Measurements from ENCODE around the gene UMODL1.

UMODL1 gene, protein sequence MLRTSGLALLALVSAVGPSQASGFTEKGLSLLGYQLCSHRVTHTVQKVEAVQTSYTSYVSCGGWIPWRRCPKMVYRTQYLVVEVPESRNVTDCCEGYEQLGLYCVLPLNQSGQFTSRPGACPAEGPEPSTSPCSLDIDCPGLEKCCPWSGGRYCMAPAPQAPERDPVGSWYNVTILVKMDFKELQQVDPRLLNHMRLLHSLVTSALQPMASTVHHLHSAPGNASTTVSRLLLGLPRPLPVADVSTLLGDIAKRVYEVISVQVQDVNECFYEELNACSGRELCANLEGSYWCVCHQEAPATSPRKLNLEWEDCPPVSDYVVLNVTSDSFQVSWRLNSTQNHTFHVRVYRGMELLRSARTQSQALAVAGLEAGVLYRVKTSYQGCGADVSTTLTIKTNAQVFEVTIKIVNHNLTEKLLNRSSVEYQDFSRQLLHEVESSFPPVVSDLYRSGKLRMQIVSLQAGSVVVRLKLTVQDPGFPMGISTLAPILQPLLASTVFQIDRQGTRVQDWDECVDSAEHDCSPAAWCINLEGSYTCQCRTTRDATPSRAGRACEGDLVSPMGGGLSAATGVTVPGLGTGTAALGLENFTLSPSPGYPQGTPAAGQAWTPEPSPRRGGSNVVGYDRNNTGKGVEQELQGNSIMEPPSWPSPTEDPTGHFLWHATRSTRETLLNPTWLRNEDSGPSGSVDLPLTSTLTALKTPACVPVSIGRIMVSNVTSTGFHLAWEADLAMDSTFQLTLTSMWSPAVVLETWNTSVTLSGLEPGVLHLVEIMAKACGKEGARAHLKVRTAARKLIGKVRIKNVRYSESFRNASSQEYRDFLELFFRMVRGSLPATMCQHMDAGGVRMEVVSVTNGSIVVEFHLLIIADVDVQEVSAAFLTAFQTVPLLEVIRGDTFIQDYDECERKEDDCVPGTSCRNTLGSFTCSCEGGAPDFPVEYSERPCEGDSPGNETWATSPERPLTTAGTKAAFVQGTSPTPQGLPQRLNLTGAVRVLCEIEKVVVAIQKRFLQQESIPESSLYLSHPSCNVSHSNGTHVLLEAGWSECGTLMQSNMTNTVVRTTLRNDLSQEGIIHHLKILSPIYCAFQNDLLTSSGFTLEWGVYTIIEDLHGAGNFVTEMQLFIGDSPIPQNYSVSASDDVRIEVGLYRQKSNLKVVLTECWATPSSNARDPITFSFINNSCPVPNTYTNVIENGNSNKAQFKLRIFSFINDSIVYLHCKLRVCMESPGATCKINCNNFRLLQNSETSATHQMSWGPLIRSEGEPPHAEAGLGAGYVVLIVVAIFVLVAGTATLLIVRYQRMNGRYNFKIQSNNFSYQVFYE

DNA sequence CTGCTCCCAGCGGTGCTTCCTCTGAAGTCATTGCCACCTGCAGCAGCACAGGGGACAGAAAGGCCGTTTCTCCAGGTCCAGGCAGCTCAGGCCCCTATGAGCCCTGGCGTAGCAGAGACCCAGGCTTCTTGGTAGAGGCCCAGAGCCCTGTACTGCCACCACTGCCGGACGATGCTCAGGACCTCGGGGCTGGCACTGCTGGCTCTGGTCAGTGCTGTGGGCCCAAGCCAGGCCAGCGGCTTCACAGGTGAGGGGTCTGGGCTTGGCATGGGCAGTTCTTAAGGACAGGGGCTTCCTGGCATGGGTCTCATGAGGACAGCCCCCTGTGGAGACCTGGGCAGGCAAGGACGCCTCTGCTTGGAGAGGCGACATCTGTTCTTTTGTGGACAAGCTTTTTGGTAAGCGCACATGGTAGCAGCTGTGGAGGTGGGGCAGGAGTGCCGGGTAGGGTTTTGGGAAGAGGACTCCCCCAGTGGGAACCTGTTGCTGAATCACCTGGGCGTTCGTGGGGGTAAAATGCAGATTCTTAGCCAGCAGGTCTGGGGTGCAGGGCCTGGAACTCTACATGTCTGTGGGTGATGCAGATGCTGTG lies at the start of gene UMODL1:
Gene UMODL1, plus strand, starts transcription at position 172 of the 592 bp plus-strand sequence. Its CDS starts 0 bp downstream, at position 172.
- in situ Hi-C loops (cut with MboI; ENCODE audit: low sequenced_read_pairs), result no loop called here

DNA sequence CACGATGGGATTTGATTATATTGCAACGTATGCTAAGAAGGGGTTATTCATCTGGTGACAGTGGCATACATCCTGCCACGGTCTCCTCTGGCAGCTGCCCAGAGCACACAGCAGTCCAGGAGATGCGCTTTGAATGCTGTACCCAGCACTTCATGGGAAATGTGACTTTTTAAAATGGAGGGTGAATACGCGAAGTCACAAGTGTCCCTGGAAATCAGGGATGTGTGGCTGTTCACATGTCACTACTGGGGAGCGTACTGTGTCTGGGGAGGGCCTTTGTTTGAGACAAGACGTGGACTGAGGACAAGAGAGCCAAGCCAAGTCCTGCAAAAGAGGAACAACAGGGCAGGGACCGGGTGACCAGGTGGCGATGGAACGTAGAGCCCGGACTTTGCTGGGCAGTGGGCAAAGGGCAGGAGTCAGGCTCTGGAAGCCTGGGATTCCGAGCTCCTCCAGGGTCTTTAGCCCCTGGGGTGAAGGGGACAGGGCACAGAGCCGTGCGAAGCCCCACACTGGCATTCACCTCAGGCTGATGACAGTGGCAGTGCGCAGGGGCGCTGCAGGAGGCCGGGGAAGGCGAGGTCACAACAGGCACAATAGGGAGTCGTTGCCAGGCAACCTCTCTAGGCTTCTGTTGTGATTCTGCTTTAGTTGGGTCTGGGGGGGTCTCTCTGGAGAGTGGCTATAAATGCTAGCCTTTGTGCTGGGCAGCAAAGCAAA lies 49.6 kb upstream of the UMODL1 start:
- in situ Hi-C loops (cut with MboI; ENCODE audit: low sequenced_read_pairs), result no loop called here

DNA sequence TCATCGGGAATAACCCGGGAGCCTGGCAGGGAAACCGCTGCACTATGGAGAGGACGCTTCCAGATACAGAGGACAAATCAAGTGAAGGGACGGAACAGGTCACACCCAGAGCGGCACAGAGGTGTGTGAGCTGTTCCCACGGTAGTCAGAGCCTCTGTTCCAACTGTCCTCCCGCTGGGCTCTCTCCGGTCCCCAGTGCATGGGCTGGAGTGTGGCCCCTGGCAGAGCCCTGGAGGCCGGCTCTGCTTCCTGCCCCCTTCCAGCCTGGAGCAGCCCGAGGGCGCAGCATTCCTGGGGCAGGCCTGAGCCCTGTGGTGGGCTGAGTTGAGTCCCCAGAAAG lies 49.1 kb upstream of the UMODL1 start:
- in situ Hi-C loops (cut with MboI; ENCODE audit: low sequenced_read_pairs), result no loop called here

DNA sequence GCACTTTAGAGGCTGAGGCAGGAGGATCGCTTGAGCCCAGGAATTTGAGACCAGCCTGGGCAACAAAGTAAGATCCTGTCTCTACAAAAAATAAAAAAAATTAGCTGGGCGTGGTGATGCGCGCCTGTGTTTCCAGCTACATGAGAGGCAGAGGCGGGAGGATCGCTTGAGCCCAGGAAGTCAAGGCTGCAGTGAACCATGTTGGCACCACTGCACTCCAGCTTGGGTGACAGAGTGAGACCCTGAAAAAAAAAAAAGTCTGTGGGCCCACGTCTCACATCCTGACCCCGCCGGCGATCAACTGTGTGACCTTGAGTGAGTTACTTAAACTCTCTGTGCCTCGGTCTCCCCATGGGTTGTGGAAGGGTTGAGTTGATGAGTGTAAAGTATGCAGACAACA lies 48.2 kb upstream of the UMODL1 start:
- in situ Hi-C loops (cut with MboI; ENCODE audit: low sequenced_read_pairs), result no loop called here

DNA sequence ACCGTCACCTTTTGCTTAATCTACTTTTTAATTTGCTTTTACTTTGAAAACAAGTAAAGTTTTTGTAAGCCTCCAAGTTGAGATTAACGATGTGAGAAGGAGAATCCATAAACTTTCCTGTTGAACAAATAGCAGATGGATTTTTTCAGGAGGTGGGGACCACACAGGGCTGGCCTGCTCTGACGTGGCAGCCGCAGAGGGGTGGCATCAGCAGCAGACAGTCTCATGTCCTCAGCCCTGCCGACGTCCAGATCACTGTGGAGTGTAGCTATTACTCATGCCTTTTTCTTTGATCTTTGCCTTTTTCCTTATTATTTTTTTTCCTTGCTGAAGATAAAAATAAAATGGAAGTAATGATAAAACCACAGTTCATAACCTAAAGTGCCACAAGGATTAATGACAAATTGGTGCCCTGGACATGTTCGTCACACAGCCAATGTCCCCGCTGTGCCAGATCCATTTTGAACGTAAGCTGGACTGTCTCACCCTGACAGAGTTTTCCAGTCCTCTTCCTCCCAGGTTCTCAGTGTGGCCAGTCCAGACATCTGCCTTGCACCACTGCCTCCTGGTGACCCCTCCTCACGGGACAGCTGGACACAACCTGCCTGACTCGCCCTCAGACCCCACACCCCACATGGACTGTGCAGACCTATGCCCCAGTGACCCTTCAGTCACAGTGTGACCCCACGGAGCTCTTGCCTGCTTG lies 45.6 kb upstream of the UMODL1 start:
- in situ Hi-C loops (cut with MboI; ENCODE audit: low sequenced_read_pairs), result no loop called here

DNA sequence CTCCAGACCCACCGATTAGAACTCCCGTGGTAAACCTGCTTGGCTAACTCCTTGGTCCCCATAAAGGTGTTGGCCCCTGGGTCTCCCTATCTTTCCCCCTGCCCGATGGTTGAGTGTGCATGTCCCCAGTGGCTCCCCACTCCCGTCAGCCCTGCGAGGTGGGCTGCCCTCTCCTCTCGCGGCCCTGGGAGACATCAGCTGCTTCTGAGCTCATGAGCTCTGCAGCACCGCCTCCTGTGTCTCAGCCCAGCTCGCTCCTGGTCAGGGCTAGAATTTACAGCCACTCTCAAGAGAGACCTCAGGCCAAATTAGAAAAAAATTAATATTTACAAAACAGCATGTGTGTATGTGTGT lies 45.1 kb upstream of the UMODL1 start:
- in situ Hi-C loops (cut with MboI; ENCODE audit: low sequenced_read_pairs), result no loop called here

DNA sequence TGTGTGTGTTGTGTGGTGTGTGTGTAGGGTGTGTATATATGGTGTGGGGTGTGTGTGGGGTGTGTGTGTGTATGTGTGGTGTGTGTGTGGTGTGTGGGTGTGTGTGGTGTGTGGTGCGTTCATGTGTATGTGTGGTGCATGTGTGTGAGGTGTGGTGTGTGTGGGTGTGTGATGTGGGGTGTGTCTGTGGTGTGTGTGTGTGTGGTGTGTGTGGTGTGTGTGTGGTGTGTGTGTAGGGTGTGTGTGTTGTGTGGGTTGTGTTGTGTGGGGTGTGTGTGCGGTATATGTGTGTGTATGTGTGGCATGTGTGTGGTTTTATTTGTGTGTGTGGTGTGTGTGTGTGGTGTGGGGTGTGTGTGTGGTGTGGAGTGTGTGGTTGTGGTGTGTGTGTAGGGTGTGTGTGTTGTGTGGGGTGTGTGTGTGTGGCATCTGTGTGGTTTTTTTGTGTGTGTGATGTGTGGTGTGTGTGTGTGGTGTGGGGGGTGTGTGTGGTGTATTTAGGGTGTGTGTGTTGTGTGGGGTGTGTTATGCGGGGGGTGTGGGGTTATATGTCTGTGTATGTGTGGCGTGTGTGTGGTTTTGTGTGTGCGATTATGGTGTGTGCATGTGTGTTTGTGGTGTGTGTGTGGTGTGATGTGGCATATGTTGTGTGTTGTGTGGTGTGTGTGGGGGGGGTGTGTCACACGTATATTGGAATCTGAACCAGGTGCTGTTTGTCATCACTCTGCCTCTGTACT lies 43.9 kb upstream of the UMODL1 start:
- in situ Hi-C loops (cut with MboI; ENCODE audit: low sequenced_read_pairs), result no loop called here

DNA sequence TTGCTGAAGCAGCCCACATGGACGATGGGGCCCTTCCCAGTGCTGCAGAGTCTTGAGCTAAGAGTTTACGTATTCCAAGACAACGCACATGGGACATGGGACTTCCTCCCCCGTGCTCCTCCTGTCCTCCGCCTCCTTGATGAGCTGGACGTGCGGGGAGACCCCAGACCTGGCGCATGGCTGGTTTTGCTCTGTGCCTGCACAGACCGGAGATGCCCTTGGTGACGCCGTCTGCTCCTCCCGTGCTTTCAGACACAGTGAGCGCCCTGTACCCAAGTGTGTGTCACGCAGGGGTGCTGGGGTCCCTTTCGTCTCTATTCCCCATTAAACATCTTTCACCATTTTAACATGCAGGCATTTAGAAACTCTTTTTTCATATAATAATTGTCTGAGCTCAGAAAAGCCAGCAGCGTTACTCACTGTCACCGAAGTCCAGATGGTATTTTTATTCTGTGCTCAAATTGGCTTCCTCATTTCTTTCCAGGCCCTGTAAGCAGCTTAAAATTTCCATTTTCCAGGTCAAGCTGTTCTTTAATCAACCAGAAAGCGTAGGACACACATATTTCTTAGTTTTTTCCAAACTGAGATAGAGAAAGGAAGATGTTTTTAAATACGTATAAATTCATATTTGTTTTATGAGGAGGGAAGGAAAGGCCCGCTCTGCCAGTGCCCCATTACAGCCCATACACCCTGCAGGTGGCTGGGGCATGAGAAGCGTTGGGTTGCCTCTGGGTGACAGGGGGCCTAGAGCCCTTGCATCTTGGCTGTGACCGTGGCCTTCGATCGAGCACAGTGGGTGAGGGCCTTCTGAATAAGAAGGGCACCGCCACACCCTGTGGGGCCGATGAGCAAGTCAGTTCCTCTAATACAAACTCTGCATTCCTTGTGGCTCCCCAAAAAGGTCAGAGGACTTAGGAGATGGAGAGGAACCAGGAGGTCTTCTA lies 43.0 kb upstream of the UMODL1 start:
- in situ Hi-C loops (cut with MboI; ENCODE audit: low sequenced_read_pairs), result no loop called here

DNA sequence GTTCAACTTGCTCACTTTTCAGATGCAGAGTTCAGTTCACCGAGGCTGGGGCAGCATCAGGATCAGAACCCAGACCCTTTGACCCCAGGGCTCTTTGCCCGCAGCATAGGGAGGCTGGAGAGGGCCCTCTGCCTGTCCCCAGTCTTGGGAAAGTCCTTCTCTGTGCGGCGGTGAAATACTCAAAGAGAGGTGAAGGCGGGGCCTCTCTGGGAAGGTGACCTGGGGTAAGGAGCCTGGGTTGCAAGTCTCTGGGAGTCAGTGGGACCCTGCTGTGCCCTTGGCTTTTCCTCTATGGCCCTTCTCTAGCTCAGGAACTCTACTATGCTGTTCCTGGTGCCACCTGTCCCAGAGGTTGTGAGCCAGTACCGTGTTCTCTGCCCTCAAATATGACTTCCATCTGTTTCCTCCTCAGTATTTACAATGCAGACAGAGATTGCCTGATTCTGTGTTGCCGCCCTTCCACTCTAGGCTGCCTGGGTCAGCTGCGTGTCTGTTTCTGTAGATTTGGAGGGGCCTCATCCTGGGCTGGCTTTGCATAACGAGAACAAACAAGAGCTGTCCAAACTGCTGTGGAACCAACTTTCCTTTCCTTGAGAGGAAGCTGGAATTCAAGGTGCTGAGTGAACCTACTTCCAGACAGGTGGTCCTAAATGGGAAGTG lies 42.2 kb upstream of the UMODL1 start:
- in situ Hi-C loops (cut with MboI; ENCODE audit: low sequenced_read_pairs), result no loop called here

DNA sequence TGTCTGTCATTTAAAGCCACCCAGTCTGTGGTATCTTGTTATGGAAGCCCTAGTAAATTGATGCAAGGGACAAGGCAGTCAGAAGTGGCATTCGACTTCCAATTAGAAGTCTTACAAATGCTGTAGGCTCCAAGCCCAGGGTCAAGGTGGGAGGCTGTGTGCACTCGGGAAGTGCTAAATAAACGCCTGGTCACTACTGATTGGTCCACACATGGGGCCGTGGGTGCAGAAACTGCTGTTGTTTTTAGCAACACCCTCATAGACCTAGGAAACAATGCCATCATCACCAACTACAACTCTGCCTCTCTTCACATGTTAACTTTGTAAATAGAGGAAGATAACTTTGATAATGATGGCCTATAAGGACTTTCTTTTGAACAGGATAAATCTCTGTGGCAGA lies 40.8 kb upstream of the UMODL1 start:
- in situ Hi-C loops (cut with MboI; ENCODE audit: low sequenced_read_pairs), result no loop called here

DNA sequence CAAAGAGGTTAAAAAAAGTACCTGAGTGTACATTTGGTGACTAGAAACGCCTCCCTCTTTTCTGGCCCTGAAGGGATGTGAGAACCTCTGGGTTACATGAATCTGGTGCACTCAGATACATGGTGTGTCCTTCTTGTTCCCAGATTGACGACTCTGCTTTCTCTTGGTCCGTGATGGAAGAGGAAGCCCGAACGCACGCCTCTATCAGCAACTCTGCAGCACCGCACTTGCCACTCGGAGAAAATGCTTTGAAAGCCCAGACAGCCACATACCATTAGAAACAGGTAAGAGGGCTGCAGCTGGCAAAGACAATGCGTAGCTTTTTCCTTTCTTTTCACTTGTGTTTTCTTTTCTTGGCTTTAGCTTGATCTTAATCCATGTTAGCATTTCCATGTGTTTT lies 39.9 kb upstream of the UMODL1 start:
- in situ Hi-C loops (cut with MboI; ENCODE audit: low sequenced_read_pairs), result no loop called here

DNA sequence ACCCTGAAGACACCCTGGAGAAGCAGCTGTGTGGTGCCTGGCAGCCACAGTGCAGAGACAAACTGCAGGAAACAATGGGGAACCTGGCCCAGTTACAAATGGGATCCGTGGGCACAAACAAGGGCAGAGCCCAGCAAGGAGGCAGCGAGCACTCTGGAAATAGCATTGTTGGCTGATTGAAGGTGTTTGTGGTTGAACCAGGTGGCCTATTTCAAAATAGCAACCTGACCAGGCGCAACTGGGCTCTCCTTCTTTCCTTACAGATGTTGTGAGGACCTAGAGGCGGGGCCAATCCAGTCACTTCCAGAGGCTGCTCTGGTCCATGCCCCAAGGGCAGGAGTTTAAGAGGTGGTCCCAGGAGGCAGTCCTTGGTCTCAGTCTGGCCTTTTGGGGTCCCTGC lies 39.3 kb upstream of the UMODL1 start:
- in situ Hi-C loops (cut with MboI; ENCODE audit: low sequenced_read_pairs), result no loop called here

DNA sequence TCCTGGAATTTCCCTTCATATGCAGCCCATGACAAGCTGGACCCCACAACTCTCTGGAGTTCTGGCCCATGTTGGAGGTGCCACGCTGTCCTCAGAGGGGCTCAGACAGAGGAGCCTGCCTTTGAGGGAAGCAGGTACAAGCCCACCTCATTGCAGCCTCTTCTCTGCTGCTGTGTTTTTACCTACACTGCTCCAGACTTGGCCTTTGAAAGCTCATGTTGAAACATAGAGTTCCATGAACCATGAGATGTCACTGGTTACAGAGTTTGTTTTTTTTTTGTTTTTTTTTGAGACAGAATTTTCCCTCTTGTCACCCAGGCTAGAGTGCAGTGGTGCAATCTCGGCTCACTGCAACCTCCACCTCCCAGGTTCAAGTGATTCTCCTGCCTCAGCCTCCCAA lies 38.9 kb upstream of the UMODL1 start:
- in situ Hi-C loops (cut with MboI; ENCODE audit: low sequenced_read_pairs), result no loop called here

DNA sequence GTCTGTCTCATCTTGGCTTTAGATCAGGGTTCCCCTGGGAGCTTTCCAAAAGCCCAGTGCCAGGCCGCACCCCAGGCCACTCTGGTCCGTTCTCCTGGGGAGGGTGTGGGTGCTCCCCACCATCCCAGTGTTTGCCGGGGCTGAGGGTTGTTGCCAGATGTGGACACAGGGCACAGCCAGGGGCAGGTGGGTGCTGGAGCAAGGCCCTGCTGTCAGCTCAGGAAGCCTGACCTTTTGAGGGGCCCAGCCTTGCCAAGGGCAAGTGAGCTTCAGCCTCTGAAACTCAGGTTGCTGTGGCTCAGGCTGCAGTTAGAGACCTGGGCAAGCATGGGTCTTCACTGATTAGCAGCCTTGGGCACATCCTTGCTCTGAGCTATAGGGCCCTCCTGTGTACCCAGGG lies 38.1 kb upstream of the UMODL1 start:
- in situ Hi-C loops (cut with MboI; ENCODE audit: low sequenced_read_pairs), result no loop called here

DNA sequence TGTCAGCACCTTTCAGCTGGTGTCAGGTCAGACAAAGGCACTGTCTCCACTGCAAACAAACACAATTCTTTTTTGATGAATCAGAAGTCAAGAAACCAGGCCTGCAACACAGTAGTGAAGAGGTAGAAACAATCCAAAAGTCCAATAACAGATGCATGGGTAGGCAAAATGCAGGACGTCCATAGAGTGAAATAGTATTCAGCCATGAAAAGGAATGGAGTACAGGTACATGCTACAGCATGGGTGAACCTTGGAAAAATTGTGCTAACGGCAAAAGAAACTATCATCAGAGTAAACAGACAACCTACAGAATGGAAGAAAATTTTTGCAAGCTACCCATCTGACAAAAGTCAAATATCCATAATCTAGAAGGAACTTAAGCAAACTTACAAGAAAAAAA lies 34.8 kb upstream of the UMODL1 start:
- in situ Hi-C loops (cut with MboI; ENCODE audit: low sequenced_read_pairs), result no loop called here

DNA sequence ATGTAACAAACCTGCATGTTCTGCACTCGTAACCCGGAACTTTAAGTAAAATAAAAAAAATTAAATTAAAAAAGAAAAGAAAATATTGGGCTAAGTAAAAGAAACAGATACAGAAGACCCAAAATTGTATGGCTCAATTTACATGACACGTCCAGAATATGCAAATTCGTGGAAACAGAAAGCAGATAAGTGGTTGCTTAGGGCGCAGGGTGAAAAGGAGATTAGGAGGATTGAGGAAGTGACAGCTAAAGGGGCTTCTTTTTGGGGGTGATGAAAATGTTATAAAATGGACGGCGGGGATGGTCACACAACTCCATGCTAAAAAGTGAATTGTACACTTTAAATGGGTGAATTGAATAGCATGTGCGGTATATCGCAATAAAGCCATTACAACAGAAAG lies 33.6 kb upstream of the UMODL1 start:
- in situ Hi-C loops (cut with MboI; ENCODE audit: low sequenced_read_pairs), result no loop called here

DNA sequence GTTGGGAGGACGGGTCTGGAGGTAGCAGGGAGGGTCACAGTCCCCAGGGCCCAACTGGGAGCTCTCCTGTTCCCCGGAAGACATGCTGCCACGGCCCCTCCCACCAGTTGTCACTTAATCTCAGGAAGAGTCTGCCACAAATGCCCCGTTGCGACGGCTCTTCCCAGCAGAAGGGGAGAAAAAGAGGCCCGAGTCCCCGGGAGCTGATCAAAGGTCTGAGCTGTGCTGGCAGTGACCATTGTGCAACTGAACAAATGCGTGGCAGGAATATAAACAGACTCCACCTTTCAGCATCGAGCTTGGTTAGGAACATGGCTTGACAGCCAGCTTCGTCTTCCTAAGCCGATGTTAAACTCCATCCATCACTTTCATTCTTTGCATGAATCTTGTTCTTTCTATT lies 33.2 kb upstream of the UMODL1 start:
- in situ Hi-C loops (cut with MboI; ENCODE audit: low sequenced_read_pairs), result no loop called here
